HCT116 (cell line): ENCODE results near the gene HS6ST3. TPM values are rescaled to one million over a fixed set of nuclear protein-coding genes. Genes with fewer than 3 reads are reported as not detected.

Experiments
- ATAC-seq: fragments of 200-7000 bp; cut with Tn5 transposase; 2 replicates; pipeline ENCODE4 v1.9.1; 2020; ENCODE audit warnings: mild to moderate bottlenecking, moderate library complexity
- BruUV-seq: library from RNA; stranded (reverse); fragments of 400-500 nt; replicated peaks from 2 replicates; lab custom pipeline; 2021; lab: Mats Ljungman, UMichigan
- CTCF ChIA-PET: fragments of 300-600 bp; sonication (Branson Sonifier 250); formaldehyde crosslinking; loops from one replicate; lab custom pipeline; 2021; ENCODE audit warnings: antibody characterized with exemption; lab: Charles Lee
- POLR2A ChIA-PET: fragments of 300-600, 350-600 bp; sonication (Branson Sonifier 250); formaldehyde crosslinking; loops from one replicate; lab custom pipeline; 2021; ENCODE audit warnings: antibody characterized with exemption; lab: Charles Lee
- RAD21 ChIA-PET, 2 experiments: fragments of 300-600 bp; sonication (Branson Sonifier 250); formaldehyde crosslinking; loops; one replicate each; lab custom pipeline; 2023; ENCODE audit warnings: low total read pairs in 2 of 2; ENCODE audit not compliant: uncharacterized antibody in 2 of 2, unreplicated experiment in 2 of 2, low non-redundant PET in 1 of 2; lab: Charles Lee
- DNase-seq: peaks from one replicate; pipeline ENCODE4 v3.0.0-alpha.2; 2010; ENCODE audit warnings: low read depth, low spot score
- H2AFZ ChIP-seq: fragments of 200-600 bp; shearing (Covaris generic), sonication (generic); 2 replicates; pipeline ENCODE4 v1.6.1; 2017; ENCODE audit warnings: low read depth, mixed run types, mixed read lengths, antibody characterized with exemption, low read length; ENCODE audit not compliant: poor library complexity, severe bottlenecking
- H3K27ac ChIP-seq: 2 replicates; pipeline ENCODE4 v1.5.1; 2012; ENCODE audit warnings: low read depth, low read length
- H3K27me3 ChIP-seq: fragments of 200-600 bp; sonication (generic); 2 replicates; pipeline ENCODE4 v1.6.1; 2016; ENCODE audit warnings: mixed run types, low read length, mixed read lengths; ENCODE audit not compliant: insufficient read depth
- H3K36me3 ChIP-seq, 2 experiments: fragments of 200-500 bp in 1 of 2; fragments of 200-600 bp in 1 of 2; sonication (Bioruptor generic) in 1 of 2; sonication (generic) in 1 of 2; 2 replicates each; pipeline versions ENCODE4 v1.5.1 to v1.6.1; 2014 to 2016; ENCODE audit warnings: low read length in 2 of 2, inconsistent platforms in 1 of 2, mixed read lengths in 1 of 2, mixed run types in 1 of 2; ENCODE audit not compliant: insufficient read depth in 2 of 2, control insufficient read depth in 1 of 2
- H3K4me1 ChIP-seq, 2 experiments: fragments of 200-600 bp in 1 of 2; sonication (generic) in 1 of 2; 2 replicates each; pipeline versions ENCODE4 v1.5.1 to v1.6.1; 2012 to 2017; ENCODE audit warnings: low read length in 2 of 2, inconsistent platforms in 1 of 2, mild to moderate bottlenecking in 1 of 2, mixed read lengths in 1 of 2, mixed run types in 1 of 2, moderate library complexity in 1 of 2; ENCODE audit not compliant: insufficient read depth in 2 of 2, control insufficient read depth in 1 of 2
- H3K4me2 ChIP-seq: fragments of 200-600 bp; sonication (generic); 2 replicates; pipeline ENCODE4 v1.6.1; 2017; ENCODE audit warnings: mixed run types, low read length, mixed read lengths
- H3K4me3 ChIP-seq, 2 experiments: fragments of 200-600 bp in 1 of 2; sonication (generic) in 1 of 2; replicated peaks in 1 of 2; 2 replicates each; pipeline ENCODE4 v1.5.1; 2011 to 2016; ENCODE audit warnings: low read length in 2 of 2, control low read depth in 1 of 2, low read depth in 1 of 2, mild to moderate bottlenecking in 1 of 2, mixed read lengths in 1 of 2, mixed run types in 1 of 2
- H3K79me2 ChIP-seq: fragments of 200-600 bp; sonication (generic); 2 replicates; pipeline ENCODE4 v1.6.1; 2017; ENCODE audit warnings: mild to moderate bottlenecking, mixed run types, low read length, moderate library complexity, mixed read lengths; ENCODE audit not compliant: insufficient read depth
- H3K9ac ChIP-seq: fragments of 200-600 bp; sonication (generic); 2 replicates; pipeline ENCODE4 v1.6.1; 2016; ENCODE audit warnings: low read length, mixed read lengths
- H3K9me2 ChIP-seq: fragments of 200-600 bp; sonication (generic), shearing (Covaris generic); 2 replicates; pipeline ENCODE4 v1.6.1; 2017; ENCODE audit warnings: mixed run types, mild to moderate bottlenecking, moderate library complexity; ENCODE audit not compliant: insufficient read depth
- H3K9me3 ChIP-seq, 2 experiments: fragments of 200-500 bp in 1 of 2; fragments of 200-600 bp in 1 of 2; sonication (Bioruptor generic) in 1 of 2; sonication (generic) in 1 of 2; 2 replicates each; pipeline ENCODE4 v1.6.1; 2014 to 2017; ENCODE audit warnings: low read length in 2 of 2, mixed read lengths in 2 of 2, inconsistent platforms in 1 of 2, low read depth in 1 of 2, mild to moderate bottlenecking in 1 of 2, mixed run types in 1 of 2, moderate library complexity in 1 of 2; ENCODE audit not compliant: control insufficient read depth in 1 of 2, insufficient read depth in 1 of 2
- H4K20me1 ChIP-seq: fragments of 200-600 bp; sonication (generic), shearing (Covaris generic); 2 replicates; pipeline ENCODE4 v1.6.1; 2017; ENCODE audit warnings: mixed run types, mild to moderate bottlenecking, moderate library complexity; ENCODE audit not compliant: insufficient read depth
- CBX3 ChIP-seq: IDR thresholded peaks from 2 replicates; pipeline ENCODE4 v1.6.1; 2012; ENCODE audit warnings: low read depth
- CEBPB ChIP-seq: IDR thresholded peaks from 2 replicates; pipeline ENCODE4 v1.6.1; 2012; ENCODE audit warnings: low read depth
- CTCF ChIP-seq, 3 experiments: fragments of 200-600 bp in 1 of 3; sonication (generic) in 1 of 3; IDR thresholded peaks in 2 of 3; conservative IDR thresholded peaks in 1 of 3; 2 replicates each; pipeline ENCODE4 v1.5.1; 2012 to 2017; ENCODE audit warnings: low read depth in 2 of 3, low read length in 2 of 3, antibody characterized with exemption in 1 of 3, borderline replicate concordance in 1 of 3, control low read depth in 1 of 3, mild to moderate bottlenecking in 1 of 3, mixed read lengths in 1 of 3, mixed run types in 1 of 3, moderate library complexity in 1 of 3; ENCODE audit not compliant: insufficient read depth in 1 of 3
- EGR1 ChIP-seq: IDR thresholded peaks from 2 replicates; pipeline ENCODE4 v1.6.1; 2012; ENCODE audit warnings: low read depth
- EZH2 ChIP-seq: fragments of 200-600 bp; sonication (generic); IDR thresholded peaks from 2 replicates; pipeline ENCODE4 v1.6.1; 2017; ENCODE audit warnings: antibody characterized with exemption, mixed run types
- EZH2phosphoT487 ChIP-seq: fragments of 200-600 bp; IDR thresholded peaks from 2 replicates; pipeline ENCODE4 v1.6.1; 2018; ENCODE audit warnings: antibody characterized with exemption, borderline replicate concordance
- FOSL1 ChIP-seq: IDR thresholded peaks from 2 replicates; pipeline ENCODE4 v1.6.1; 2012; ENCODE audit warnings: low read depth
- MAX ChIP-seq: IDR thresholded peaks from 2 replicates; pipeline ENCODE4 v1.6.1; 2012
- POLR2A ChIP-seq: IDR thresholded peaks from 2 replicates; pipeline ENCODE4 v1.7.0; 2011; ENCODE audit warnings: borderline replicate concordance; ENCODE audit not compliant: insufficient read depth, insufficient read length; ENCODE audit errors: extremely low read depth
- POLR2AphosphoS5 ChIP-seq: IDR thresholded peaks from 2 replicates; pipeline ENCODE4 v1.6.1; 2011; ENCODE audit warnings: mild to moderate bottlenecking, low read depth, low read length, moderate library complexity
- SIN3A ChIP-seq: IDR thresholded peaks from 2 replicates; pipeline ENCODE4 v1.6.1; 2012; ENCODE audit warnings: low read depth
- SRF ChIP-seq: IDR thresholded peaks from 2 replicates; pipeline ENCODE4 v1.6.1; 2012; ENCODE audit warnings: low read depth
- TCF7L2 ChIP-seq: IDR thresholded peaks from 2 replicates; pipeline ENCODE4 v1.7.0; 2011; ENCODE audit warnings: borderline replicate concordance, inconsistent platforms; ENCODE audit not compliant: insufficient read depth, insufficient read length; ENCODE audit errors: extremely low read depth
- YY1 ChIP-seq: IDR thresholded peaks from 2 replicates; pipeline ENCODE4 v1.6.1; 2011; ENCODE audit warnings: low read length, low read depth, moderate library complexity, mild to moderate bottlenecking; ENCODE audit not compliant: insufficient replicate concordance; ENCODE audit errors: extremely low read depth
- ZFX ChIP-seq: fragments of 450-650 bp; IDR thresholded peaks from 2 replicates; pipeline ENCODE4 v1.6.1; 2017
- intact Hi-C: fragments of 100-400 bp; cut with micrococcal nuclease; formaldehyde crosslinking; loops from 2 replicates; pipeline ENCODE4 v1.10.0; 2022
- total RNA-seq: library from RNA; stranded (reverse); gene quantifications from one replicate; pipeline ENCODE4 v1.2.1, GENCODE V29; 2021; ENCODE audit not compliant: unreplicated experiment
- TF ChIP-seq, protein P1 (sequence below): IDR thresholded peaks from 2 replicates; pipeline ENCODE4 v1.6.1; 2012; ENCODE audit warnings: low read depth
- TF ChIP-seq, protein P2 (sequence below): IDR thresholded peaks from 2 replicates; pipeline ENCODE4 v1.6.1; 2011; ENCODE audit warnings: mild to moderate bottlenecking, low read length, moderate library complexity; ENCODE audit not compliant: insufficient replicate concordance; ENCODE audit errors: extremely low read depth

The HS6ST3 gene
- total RNA-seq, 1 experiment from 2014 or later = 0.10 TPM

DNA sequence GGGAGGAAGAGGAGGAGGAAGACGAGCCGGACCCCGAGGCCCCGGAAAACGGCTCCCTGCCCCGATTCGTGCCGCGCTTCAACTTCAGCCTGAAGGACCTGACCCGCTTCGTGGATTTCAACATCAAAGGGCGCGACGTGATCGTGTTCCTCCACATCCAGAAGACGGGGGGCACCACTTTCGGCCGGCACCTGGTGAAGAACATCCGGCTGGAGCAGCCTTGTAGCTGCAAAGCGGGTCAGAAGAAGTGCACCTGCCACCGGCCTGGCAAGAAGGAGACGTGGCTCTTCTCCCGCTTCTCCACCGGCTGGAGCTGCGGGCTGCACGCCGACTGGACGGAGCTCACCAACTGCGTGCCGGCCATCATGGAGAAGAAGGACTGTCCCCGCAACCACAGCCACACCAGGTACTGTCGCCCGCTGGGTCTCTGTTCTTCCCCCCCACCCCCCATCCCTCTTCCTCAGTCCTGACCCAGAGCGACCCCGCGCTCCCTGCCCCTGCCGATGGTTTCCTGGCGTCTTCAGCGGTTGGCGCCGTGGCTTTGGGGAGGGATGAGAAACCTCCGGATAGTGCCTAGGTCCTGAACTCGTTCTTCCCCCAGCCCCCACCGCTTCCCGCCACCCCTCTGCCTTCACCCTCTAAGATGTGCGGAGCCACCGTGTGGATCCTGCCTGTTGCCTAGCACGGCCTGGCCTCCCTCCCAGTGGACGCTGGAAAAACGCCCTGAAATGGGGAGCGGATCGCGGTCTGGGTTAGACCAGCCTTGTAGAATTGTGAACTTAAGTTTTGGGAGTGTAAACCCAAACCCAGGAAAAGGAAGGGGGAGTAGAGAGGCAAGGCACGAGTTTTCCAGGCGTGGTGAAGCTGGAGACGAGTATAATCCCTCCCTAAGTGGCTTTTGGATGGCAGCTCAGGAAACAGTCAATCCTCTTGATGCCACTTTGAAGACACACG lies 1.5 kb downstream of the HS6ST3 start:
- H3K9me3 ChIP-seq = no peaks in the 10 kb centered on the region
- no peak overlapping the region for H3K4me3 ChIP-seq
- no peak for ATAC-seq
- ChIA-PET POLR2A (no interaction called here), RAD21 (no interaction called here), CTCF (no interaction called here)
- H3K4me1 ChIP-seq = peaks cover 0 to 8% of the 10 kb centered on the region in 2 experiments; a peak in 1 of 4 replicates
- peaks cover 59% of the 10 kb centered on the region for H3K27me3 ChIP-seq
- no peak overlapping the region for H2AFZ ChIP-seq
- DNase-seq = no peak
- H3K79me2 ChIP-seq = no peaks in the 10 kb centered on the region
- H3K4me2 ChIP-seq = no peak overlapping the region
- H3K9me2 ChIP-seq = no peaks in the 10 kb centered on the region
- intact Hi-C loops = no loop called here
- H3K36me3 ChIP-seq = no peaks in the 10 kb centered on the region
- BruUV-seq = no TSS peak
- H3K27ac ChIP-seq = no peak overlapping the region
- no peaks in the 10 kb centered on the region; the same call in 1 of the 2 replicates for H4K20me1 ChIP-seq
- TF ChIP-seq CTCF (IDR thresholded peaks at IDR 0.05 in 2 of 3, conservative IDR thresholded peaks at IDR 0.05 in 1 of 3; ENCODE audit: borderline replicate concordance in 1 of 3, insufficient read depth in 1 of 3, low read depth in 2 of 3, low read length in 2 of 3) (no peak), MAX (no peak), YY1 (no peak), POLR2AphosphoS5 (no peak), CBX3 (no peak), EGR1 (no peak), EZH2phosphoT487 (no peak), SRF (no peak), CEBPB (no peak), EZH2 (no peak), SIN3A (no peak), POLR2A (no peak), TCF7L2 (no peak), ZFX (no peak), FOSL1 (no peak)
- TF ChIP-seq, protein P1, sequence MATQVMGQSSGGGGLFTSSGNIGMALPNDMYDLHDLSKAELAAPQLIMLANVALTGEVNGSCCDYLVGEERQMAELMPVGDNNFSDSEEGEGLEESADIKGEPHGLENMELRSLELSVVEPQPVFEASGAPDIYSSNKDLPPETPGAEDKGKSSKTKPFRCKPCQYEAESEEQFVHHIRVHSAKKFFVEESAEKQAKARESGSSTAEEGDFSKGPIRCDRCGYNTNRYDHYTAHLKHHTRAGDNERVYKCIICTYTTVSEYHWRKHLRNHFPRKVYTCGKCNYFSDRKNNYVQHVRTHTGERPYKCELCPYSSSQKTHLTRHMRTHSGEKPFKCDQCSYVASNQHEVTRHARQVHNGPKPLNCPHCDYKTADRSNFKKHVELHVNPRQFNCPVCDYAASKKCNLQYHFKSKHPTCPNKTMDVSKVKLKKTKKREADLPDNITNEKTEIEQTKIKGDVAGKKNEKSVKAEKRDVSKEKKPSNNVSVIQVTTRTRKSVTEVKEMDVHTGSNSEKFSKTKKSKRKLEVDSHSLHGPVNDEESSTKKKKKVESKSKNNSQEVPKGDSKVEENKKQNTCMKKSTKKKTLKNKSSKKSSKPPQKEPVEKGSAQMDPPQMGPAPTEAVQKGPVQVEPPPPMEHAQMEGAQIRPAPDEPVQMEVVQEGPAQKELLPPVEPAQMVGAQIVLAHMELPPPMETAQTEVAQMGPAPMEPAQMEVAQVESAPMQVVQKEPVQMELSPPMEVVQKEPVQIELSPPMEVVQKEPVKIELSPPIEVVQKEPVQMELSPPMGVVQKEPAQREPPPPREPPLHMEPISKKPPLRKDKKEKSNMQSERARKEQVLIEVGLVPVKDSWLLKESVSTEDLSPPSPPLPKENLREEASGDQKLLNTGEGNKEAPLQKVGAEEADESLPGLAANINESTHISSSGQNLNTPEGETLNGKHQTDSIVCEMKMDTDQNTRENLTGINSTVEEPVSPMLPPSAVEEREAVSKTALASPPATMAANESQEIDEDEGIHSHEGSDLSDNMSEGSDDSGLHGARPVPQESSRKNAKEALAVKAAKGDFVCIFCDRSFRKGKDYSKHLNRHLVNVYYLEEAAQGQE = no peak
- TF ChIP-seq, protein P2, sequence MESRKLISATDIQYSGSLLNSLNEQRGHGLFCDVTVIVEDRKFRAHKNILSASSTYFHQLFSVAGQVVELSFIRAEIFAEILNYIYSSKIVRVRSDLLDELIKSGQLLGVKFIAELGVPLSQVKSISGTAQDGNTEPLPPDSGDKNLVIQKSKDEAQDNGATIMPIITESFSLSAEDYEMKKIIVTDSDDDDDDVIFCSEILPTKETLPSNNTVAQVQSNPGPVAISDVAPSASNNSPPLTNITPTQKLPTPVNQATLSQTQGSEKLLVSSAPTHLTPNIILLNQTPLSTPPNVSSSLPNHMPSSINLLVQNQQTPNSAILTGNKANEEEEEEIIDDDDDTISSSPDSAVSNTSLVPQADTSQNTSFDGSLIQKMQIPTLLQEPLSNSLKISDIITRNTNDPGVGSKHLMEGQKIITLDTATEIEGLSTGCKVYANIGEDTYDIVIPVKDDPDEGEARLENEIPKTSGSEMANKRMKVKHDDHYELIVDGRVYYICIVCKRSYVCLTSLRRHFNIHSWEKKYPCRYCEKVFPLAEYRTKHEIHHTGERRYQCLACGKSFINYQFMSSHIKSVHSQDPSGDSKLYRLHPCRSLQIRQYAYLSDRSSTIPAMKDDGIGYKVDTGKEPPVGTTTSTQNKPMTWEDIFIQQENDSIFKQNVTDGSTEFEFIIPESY = no peak
- no peak overlapping the region for H3K9ac ChIP-seq
